C4-2B (cell line): ENCODE data around the gene UEVLD.

Experiments used
- H3K27ac ChIP-seq: fragments of 450-650 bp; 2 replicates; pipeline ENCODE4 v1.5.1; 2017
- ZFX ChIP-seq: fragments of 450-650 bp; IDR thresholded peaks from 2 replicates; pipeline ENCODE4 v1.6.1; 2017
- TF ChIP-seq, protein P1 (sequence below): fragments of 450-650 bp; conservative IDR thresholded peaks from 2 replicates; pipeline ENCODE4 v1.5.1; 2017; ENCODE audit warnings: mild to moderate bottlenecking

UEVLD gene

DNA sequence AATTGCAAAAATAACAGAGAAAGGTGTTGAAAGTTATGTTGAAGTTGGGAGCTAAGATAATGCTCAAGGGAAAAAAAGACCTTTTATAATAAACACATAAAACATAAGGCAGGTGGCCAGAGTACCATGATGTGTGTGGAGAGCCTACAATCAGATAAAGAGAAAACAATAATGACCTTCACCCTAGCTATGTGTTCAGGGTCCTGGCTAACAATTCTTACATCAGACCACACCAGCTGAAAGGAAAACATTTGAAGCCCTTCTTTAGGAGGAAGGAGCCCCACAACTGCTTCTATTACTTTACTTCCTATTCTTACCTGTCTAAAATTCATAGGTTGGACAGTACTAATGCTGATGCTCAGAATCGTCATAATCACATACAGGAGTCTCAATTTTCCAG lies 64.3 kb downstream of the UEVLD start:
- no peak overlapping the region for H3K27ac ChIP-seq
- TF ChIP-seq, protein P1, sequence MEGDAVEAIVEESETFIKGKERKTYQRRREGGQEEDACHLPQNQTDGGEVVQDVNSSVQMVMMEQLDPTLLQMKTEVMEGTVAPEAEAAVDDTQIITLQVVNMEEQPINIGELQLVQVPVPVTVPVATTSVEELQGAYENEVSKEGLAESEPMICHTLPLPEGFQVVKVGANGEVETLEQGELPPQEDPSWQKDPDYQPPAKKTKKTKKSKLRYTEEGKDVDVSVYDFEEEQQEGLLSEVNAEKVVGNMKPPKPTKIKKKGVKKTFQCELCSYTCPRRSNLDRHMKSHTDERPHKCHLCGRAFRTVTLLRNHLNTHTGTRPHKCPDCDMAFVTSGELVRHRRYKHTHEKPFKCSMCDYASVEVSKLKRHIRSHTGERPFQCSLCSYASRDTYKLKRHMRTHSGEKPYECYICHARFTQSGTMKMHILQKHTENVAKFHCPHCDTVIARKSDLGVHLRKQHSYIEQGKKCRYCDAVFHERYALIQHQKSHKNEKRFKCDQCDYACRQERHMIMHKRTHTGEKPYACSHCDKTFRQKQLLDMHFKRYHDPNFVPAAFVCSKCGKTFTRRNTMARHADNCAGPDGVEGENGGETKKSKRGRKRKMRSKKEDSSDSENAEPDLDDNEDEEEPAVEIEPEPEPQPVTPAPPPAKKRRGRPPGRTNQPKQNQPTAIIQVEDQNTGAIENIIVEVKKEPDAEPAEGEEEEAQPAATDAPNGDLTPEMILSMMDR: no peak
- TF ChIP-seq ZFX: no peak

DNA sequence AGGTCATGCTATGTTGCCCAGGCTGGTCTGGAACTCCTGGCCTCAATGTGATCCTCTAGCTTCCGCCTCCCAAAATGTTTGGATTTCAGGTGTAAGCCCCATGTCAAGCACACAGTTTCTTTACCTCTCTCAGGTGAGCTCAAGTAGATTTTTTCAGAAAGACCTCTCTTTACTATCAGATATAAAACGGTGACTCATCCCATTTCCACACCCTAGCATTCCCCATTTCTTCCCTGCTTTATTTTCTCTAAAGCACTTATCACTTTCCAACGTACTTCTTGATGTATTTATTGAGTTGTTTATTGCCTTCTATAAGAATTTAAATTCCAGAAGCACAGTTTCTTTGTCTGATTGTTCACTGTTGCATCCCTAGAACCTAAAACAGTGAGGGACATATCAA lies 65.5 kb downstream of the UEVLD start:
- no peak for TF ChIP-seq ZFX
- TF ChIP-seq, protein P1: no peak
- no peak overlapping the region for H3K27ac ChIP-seq

DNA sequence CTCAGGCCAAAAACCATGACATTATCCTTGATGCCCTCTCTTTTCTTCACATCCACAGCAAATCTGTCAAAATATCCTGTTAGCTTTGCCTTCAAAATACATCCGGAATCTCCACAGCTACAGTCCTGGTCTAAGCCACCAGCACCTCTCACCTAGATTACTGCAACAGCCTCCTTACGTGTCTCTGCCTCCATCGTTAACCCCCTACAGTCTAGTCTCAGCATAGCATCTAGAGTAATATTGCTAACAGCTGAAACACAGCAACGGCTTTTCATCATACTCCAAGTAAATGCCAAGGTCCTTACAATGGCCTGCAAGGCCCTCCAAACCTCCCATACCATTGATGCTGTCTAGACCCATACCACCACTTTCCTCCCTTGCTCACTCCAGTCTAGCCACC lies 66.1 kb downstream of the UEVLD start:
- no peak overlapping the region for H3K27ac ChIP-seq
- TF ChIP-seq ZFX: no peak
- TF ChIP-seq, protein P1: no peak; the same call in 1 of the 2 replicates

DNA sequence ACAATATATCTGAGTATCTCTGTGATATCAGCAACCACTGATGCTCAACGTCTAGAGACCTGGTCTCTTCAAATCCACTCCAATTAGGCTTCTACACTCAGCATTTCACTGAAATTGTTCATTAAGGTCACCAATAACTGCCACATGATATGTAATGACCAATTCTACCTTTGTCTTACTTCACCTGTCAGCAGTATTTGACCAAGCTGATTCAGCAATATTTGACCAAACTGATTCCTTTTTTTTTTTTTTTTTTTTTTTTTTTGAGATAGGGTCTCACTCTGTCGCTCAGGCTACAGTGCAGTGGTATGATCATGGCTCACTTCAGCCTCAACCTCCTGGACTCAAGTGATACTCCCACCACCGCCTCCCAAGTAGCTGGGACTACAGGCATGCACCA lies 67.4 kb downstream of the UEVLD start:
- TF ChIP-seq, protein P1: no peak
- TF ChIP-seq ZFX: no peak
- no peak overlapping the region for H3K27ac ChIP-seq

DNA sequence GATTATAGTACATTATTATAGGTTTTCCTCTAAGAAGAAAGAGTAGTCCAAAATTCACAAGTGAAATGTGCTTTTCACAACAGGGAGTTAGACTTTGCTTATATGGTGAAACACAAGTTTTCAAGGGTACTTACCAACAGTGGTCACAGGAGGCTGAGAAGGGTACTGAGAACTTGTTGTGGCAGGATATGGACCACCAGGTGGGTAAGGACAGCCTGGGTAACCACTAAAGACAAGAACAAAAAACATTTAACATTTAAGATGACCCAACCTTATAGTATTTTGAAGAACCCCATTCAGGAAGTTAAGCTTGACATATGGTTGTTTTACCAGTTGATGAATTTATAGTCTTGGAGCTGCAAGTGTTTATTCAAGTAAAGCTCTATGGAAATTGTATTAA lies 86.2 kb downstream of the UEVLD start:
- no peak for TF ChIP-seq ZFX
- TF ChIP-seq, protein P1: no peak
- H3K27ac ChIP-seq: no peak overlapping the region

DNA sequence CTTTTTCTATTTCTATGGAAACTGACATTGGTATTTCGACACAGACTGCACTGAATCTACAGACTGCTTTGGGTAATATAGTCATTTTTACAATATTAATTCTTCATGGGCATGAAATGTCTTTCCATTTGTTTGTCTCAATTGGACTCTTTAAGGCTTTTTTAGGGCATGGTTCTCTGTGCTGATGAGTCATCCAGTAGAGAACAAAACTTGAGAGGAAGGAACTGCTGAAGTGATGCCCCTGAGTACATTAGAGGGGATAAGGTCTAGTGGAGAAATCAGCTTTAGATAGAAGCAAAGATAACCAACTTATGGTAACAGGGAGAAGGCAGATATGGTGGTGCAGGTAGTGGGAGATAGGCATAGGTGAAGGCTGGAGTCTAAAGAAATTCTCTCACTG lies 86.9 kb downstream of the UEVLD start:
- TF ChIP-seq, protein P1: no peak
- no peak for TF ChIP-seq ZFX
- H3K27ac ChIP-seq: no peak overlapping the region

DNA sequence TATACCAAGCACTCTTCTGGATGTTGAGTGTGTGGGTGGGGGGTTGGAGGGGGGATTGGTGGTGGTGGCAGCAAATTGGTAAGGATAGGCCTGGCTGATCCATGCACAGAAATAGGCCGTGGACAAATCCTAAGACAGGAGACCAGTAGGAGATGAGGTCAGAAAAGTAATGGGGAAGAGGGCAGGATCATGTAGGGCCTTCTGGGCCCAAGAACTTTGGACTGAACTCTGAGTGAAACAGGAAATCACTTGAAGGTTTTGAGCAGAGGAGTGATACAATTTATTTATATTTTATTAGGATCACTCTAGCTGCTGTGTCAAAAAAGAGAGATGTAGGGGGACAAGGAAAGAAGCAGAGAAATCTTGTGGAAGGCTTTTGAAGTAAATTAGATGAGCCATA lies 90.5 kb downstream of the UEVLD start:
- H3K27ac ChIP-seq: no peak overlapping the region

More for the DNA sequence above, 90.5 kb downstream of the UEVLD start:
- TF ChIP-seq ZFX: no peak
- TF ChIP-seq, protein P1: no peak
